Activated naive CD4-positive, alpha-beta T cell treated with anti-CD3 and anti-CD28 coated beads, Interleukin-2, amount 50 U/mL, for 16 hours (primary cell): ENCODE data around the gene GPR55.
A peak's percentile ranks its signal among the peaks of the same experiment; 100 is the strongest.

Experiments
- DNase-seq: peaks from one replicate; pipeline ENCODE4 v3.0.0-alpha.2; 2020

Gene GPR55

GRCh38 chr2:230933521-230934180 is 8.6 kb upstream of the GPR55 start:
- DNase-seq: no peak

GRCh38 chr2:230932556-230933511 is 7.8 kb upstream of the GPR55 start:
- no peak for DNase-seq

GRCh38 chr2:230931556-230932231 is 6.7 kb upstream of the GPR55 start:
- DNase-seq: no peak

GRCh38 chr2:230930928-230931555 is 6.0 kb upstream of the GPR55 start:
- DNase-seq: no peak

- no peak for DNase-seq
Measured at GRCh38 chr2:230930149-230930780, 5.2 kb upstream of the GPR55 start.

- DNase-seq: no peak
Measured at GRCh38 chr2:230929381-230930148, 4.5 kb upstream of the GPR55 start.

GRCh38 chr2:230928701-230929380 is 3.8 kb upstream of the GPR55 start:
- DNase-seq: no peak

GRCh38 chr2:230927711-230928341 is 2.8 kb upstream of the GPR55 start:
- no peak for DNase-seq

GRCh38 chr2:230925879-230926765 is 1.1 kb upstream of the GPR55 start:
- DNase-seq: peak; percentile 69

GRCh38 chr2:230925443-230925878 is 419 bp upstream of the GPR55 start:
- DNase-seq: peak; percentile 34

GRCh38 chr2:230924092-230924469 is 961 bp downstream of the GPR55 start:
- no peak for DNase-seq

- no peak for DNase-seq
Measured at GRCh38 chr2:230922951-230923717, 1.9 kb downstream of the GPR55 start.

GRCh38 chr2:230921806-230922595 is 3.0 kb downstream of the GPR55 start:
- DNase-seq: no peak

- DNase-seq: no peak
Measured at GRCh38 chr2:230920167-230920566, 4.9 kb downstream of the GPR55 start.

GRCh38 chr2:230919681-230920080 is 5.4 kb downstream of the GPR55 start:
- DNase-seq: no peak

GRCh38 chr2:230919240-230919639 is 5.8 kb downstream of the GPR55 start:
- no peak for DNase-seq

- DNase-seq: no peak
Measured at GRCh38 chr2:230916218-230916617, 8.8 kb downstream of the GPR55 start.

- no peak for DNase-seq
Measured at GRCh38 chr2:230915319-230915718, 9.7 kb downstream of the GPR55 start.
